Measurements from ENCODE around the gene PDCD2L. TPM values are rescaled to one million over a fixed set of nuclear protein-coding genes. Genes with fewer than 3 reads are reported as not detected.

The PDCD2L gene
- total RNA-seq, 1 experiment from 2014 or later = 27.1 TPM

GRCh38 chr19:34373601-34374288 lies 30.5 kb upstream of the PDCD2L start:
- Histone ChIP-seq H3K4me1 (ENCODE audit: insufficient read depth, low read length, poor library complexity, severe bottlenecking) (no peaks in the 10 kb centered on the region), H3K27ac (ENCODE audit: low read depth, low read length, poor library complexity, severe bottlenecking) (no peak overlapping the region), H3K36me3 (ENCODE audit: insufficient read depth, low read length, poor library complexity, severe bottlenecking) (peaks cover 64% of the 10 kb centered on the region), H3K9me3 (ENCODE audit: low read depth, low read length, poor library complexity, severe bottlenecking) (no peaks in the 10 kb centered on the region), H3K27me3 (replicated peaks; ENCODE audit: insufficient read depth, low read depth, low read length, poor library complexity) (no peaks in the 10 kb centered on the region), H3K4me3 (ENCODE audit: low read depth, low read length, poor library complexity, severe bottlenecking) (no peak overlapping the region)
- no peak for DNase-seq (ENCODE audit: low spot score)
- CTCF ChIA-PET = no interaction called here
- POLR2A ChIA-PET (ENCODE audit: low non-redundant PET) = no interaction called here
- intact Hi-C loops (cut with micrococcal nuclease; ENCODE audit: unreplicated experiment) = no loop called here
- TF ChIP-seq CTCF (conservative IDR thresholded peaks at IDR 0.05; ENCODE audit: low read depth, low read length) = no peak
- no peak for TF ChIP-seq EZH2 (IDR thresholded peaks at IDR 0.05; ENCODE audit: borderline replicate concordance, low read depth, low read length, poor library complexity, severe bottlenecking)
- TSS peak; percentile 16 for BruUV-seq (replicated peaks)

DNA sequence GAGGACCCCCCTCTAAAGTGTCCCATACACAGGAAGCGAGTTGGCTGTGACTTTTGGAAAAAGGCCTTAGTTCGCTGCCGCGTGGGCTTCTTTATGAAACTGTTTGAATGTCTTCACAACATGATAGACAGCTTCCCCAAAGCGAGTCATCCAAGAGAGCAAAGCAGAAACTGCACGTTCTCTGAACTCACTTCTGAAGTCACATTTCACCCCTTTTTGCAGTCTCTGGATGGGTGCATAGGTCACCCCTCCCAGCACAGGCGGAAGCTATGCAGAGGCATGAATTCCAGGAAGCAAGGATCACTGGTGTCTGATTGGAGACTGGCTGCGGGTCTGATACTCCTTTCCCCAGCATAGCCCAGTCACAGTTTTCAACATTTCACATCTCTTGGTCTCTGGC lies 28.6 kb upstream of the PDCD2L start:
- no TSS peak for BruUV-seq (replicated peaks)

DNA sequence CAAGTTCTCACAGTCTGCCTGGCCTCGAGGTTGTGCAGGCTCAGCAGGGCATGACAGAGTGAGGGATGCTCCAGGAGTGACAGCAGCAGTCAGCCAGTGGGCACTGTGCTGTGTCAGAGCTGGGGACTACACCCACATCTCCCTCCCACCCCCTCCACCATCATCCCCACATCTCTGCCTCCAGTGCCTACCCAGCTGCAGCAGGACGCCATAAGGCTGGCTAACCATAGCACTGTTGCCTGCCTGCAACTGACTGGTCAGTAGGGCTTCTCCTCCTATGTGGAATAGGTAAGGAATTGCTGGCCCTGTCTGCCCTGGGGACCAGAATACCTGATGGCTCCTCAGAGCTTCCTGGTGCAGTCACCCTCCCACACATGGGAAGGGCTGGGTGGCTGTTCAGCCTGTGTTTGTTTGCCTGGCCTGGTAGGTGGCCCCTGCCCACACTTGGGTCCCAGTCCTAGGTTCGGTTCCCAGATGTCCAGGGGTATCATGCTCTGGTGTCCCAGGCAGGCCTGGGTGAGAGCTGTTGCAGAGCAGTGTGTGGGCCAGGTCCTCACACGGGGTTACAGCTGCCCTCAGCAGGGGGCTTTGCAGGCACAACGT lies 23.5 kb upstream of the PDCD2L start:
- ChIA-PET POLR2A (ENCODE audit: low non-redundant PET) (no interaction called here), CTCF (no interaction called here)
- Histone ChIP-seq H3K4me1 (ENCODE audit: insufficient read depth, low read length, poor library complexity, severe bottlenecking) (no peaks in the 10 kb centered on the region), H3K36me3 (ENCODE audit: insufficient read depth, low read length, poor library complexity, severe bottlenecking) (peaks cover 81% of the 10 kb centered on the region), H3K4me3 (ENCODE audit: low read depth, low read length, poor library complexity, severe bottlenecking) (no peak overlapping the region), H3K27ac (ENCODE audit: low read depth, low read length, poor library complexity, severe bottlenecking) (no peak overlapping the region), H3K27me3 (replicated peaks; ENCODE audit: insufficient read depth, low read depth, low read length, poor library complexity) (no peaks in the 10 kb centered on the region), H3K9me3 (ENCODE audit: low read depth, low read length, poor library complexity, severe bottlenecking) (no peaks in the 10 kb centered on the region)
- no TSS peak for BruUV-seq (replicated peaks)
- TF ChIP-seq CTCF (conservative IDR thresholded peaks at IDR 0.05; ENCODE audit: low read depth, low read length) (no peak), EZH2 (IDR thresholded peaks at IDR 0.05; ENCODE audit: borderline replicate concordance, low read depth, low read length, poor library complexity, severe bottlenecking) (no peak)
- intact Hi-C loops (cut with micrococcal nuclease; ENCODE audit: unreplicated experiment) = no loop called here
- no peak for DNase-seq (ENCODE audit: low spot score)

More for the DNA sequence above, 28.6 kb upstream of the PDCD2L start:
- CTCF ChIA-PET = no interaction called here
- POLR2A ChIA-PET (ENCODE audit: low non-redundant PET) = no interaction called here
- Histone ChIP-seq H3K4me3 (ENCODE audit: low read depth, low read length, poor library complexity, severe bottlenecking) (no peak overlapping the region), H3K4me1 (ENCODE audit: insufficient read depth, low read length, poor library complexity, severe bottlenecking) (no peaks in the 10 kb centered on the region), H3K27ac (ENCODE audit: low read depth, low read length, poor library complexity, severe bottlenecking) (no peak overlapping the region), H3K27me3 (replicated peaks; ENCODE audit: insufficient read depth, low read depth, low read length, poor library complexity) (no peaks in the 10 kb centered on the region), H3K9me3 (ENCODE audit: low read depth, low read length, poor library complexity, severe bottlenecking) (no peaks in the 10 kb centered on the region), H3K36me3 (ENCODE audit: insufficient read depth, low read length, poor library complexity, severe bottlenecking) (peaks cover 64% of the 10 kb centered on the region)
- TF ChIP-seq EZH2 (IDR thresholded peaks at IDR 0.05; ENCODE audit: borderline replicate concordance, low read depth, low read length, poor library complexity, severe bottlenecking) (no peak), CTCF (conservative IDR thresholded peaks at IDR 0.05; ENCODE audit: low read depth, low read length) (no peak)
- DNase-seq (ENCODE audit: low spot score) = no peak
- intact Hi-C loops (cut with micrococcal nuclease; ENCODE audit: unreplicated experiment) = no loop called here
